Measurements from ENCODE around the gene PRKCB.

PRKCB gene

GRCh38 chr16:24111724-24112302 is 276.0 kb downstream of the PRKCB start:
- TF ChIP-seq CTCF (IDR thresholded peaks at IDR 0.05), result no peak
- Histone ChIP-seq H3K9me3 (no peaks in the 10 kb centered on the region), H3K27ac (no peak overlapping the region), H3K4me3 (ENCODE audit: low read depth in 1 of 2, low read length in 1 of 2) (no peak overlapping the region), H3K4me1 (ENCODE audit: control insufficient read depth in 1 of 2, insufficient read depth in 1 of 2, low read depth in 1 of 2, low read length in 1 of 2) (no peaks in the 10 kb centered on the region), H3K27me3 (no peaks in the 10 kb centered on the region), H3K36me3 (peaks cover 31% of the 10 kb centered on the region)

- H3K27me3 ChIP-seq, result no peaks in the 10 kb centered on the region
- no peak overlapping the region for H3K4me3 ChIP-seq (ENCODE audit: low read depth in 1 of 2, low read length in 1 of 2)
- peaks cover 44% of the 10 kb centered on the region for H3K36me3 ChIP-seq
- H3K4me1 ChIP-seq (ENCODE audit: control insufficient read depth in 1 of 2, insufficient read depth in 1 of 2, low read depth in 1 of 2, low read length in 1 of 2), result peaks cover 0 to 4% of the 10 kb centered on the region in 2 experiments
- H3K27ac ChIP-seq, result no peak overlapping the region
- no peaks in the 10 kb centered on the region for H3K9me3 ChIP-seq
- no peak for TF ChIP-seq CTCF (IDR thresholded peaks at IDR 0.05)
Observed at GRCh38 chr16:24113115-24113745, 277.4 kb downstream of the PRKCB start.

- Histone ChIP-seq H3K27ac (no peak overlapping the region), H3K27me3 (no peaks in the 10 kb centered on the region), H3K36me3 (peaks cover 51% of the 10 kb centered on the region), H3K4me1 (ENCODE audit: control insufficient read depth in 1 of 2, insufficient read depth in 1 of 2, low read depth in 1 of 2, low read length in 1 of 2) (peaks cover 0 to 4% of the 10 kb centered on the region in 2 experiments), H3K4me3 (ENCODE audit: low read depth in 1 of 2, low read length in 1 of 2) (no peak overlapping the region), H3K9me3 (no peaks in the 10 kb centered on the region)
- no peak for TF ChIP-seq CTCF (IDR thresholded peaks at IDR 0.05)
Observed at GRCh38 chr16:24114876-24115275, 279.1 kb downstream of the PRKCB start.

- Histone ChIP-seq H3K27ac (no peak overlapping the region), H3K4me3 (ENCODE audit: low read depth in 1 of 2, low read length in 1 of 2) (no peak overlapping the region), H3K27me3 (no peaks in the 10 kb centered on the region), H3K9me3 (no peaks in the 10 kb centered on the region), H3K4me1 (ENCODE audit: control insufficient read depth in 1 of 2, insufficient read depth in 1 of 2, low read depth in 1 of 2, low read length in 1 of 2) (peaks cover 0 to 4% of the 10 kb centered on the region in 2 experiments), H3K36me3 (peaks cover 64% of the 10 kb centered on the region)
- no peak for TF ChIP-seq CTCF (IDR thresholded peaks at IDR 0.05)
Observed at GRCh38 chr16:24116046-24116776, 280.4 kb downstream of the PRKCB start.

GRCh38 chr16:24116989-24117388 is 281.2 kb downstream of the PRKCB start:
- Histone ChIP-seq H3K36me3 (peaks cover 65% of the 10 kb centered on the region), H3K27ac (no peak overlapping the region), H3K27me3 (no peaks in the 10 kb centered on the region), H3K4me1 (ENCODE audit: control insufficient read depth in 1 of 2, insufficient read depth in 1 of 2, low read depth in 1 of 2, low read length in 1 of 2) (peaks cover 0 to 4% of the 10 kb centered on the region in 2 experiments), H3K9me3 (no peaks in the 10 kb centered on the region), H3K4me3 (ENCODE audit: low read depth in 1 of 2, low read length in 1 of 2) (no peak overlapping the region)
- TF ChIP-seq CTCF (IDR thresholded peaks at IDR 0.05), result no peak

Measured in neutrophil (primary cell).